ENCODE data around the gene IST1. TPM values are rescaled to one million over a fixed set of nuclear protein-coding genes. Genes with fewer than 3 reads are reported as not detected.
A peak's percentile ranks its signal among the peaks of the same experiment; 100 is the strongest.

IST1 gene
- total RNA-seq = 147 and 157 TPM in 2 replicates

DNA sequence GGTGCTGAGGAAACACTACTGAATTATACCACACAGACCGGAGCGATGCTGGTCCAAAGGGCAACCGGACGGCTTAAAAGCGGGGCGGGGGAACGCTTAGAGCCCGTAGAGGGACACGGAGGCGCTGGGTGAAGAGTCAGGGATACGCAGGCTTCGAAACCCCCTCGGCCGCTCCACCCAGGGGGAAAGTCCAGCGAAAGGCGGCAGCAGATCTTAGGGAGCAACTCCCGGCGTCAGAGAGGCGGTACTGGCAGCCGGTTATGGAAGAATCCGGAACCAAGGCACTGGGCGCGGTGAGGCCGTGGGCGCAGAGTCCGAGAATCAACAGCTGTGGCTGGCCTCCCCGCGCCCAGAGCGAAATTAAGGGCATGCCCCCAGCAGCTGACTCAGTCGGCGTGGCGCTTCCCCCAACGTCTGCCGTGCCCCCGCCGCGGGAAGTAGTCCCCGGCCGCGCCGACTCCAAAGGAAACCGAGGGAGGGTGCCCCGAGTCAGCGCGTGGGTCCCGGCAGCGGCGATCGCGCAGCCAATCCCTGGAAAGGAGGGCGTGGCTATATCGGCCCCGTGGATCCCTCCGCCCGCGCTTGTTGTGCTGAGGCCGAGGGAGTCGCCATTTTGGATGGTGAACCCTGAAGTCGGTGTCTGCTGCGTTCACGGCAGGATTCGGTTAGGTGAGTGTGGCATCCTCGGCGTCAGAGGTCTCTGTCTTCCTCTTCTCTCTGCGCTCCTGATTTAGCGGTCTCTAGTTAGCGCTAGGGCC, at the start of gene IST1:
IST1 (plus strand) TSS at position 611 of the 758 bp plus-strand sequence. CDS start 20,110 bp downstream, outside the sequence.
- DNase-seq (ENCODE audit: low read depth) (peak; percentile 88), FAIRE-seq (no peak)

DNA sequence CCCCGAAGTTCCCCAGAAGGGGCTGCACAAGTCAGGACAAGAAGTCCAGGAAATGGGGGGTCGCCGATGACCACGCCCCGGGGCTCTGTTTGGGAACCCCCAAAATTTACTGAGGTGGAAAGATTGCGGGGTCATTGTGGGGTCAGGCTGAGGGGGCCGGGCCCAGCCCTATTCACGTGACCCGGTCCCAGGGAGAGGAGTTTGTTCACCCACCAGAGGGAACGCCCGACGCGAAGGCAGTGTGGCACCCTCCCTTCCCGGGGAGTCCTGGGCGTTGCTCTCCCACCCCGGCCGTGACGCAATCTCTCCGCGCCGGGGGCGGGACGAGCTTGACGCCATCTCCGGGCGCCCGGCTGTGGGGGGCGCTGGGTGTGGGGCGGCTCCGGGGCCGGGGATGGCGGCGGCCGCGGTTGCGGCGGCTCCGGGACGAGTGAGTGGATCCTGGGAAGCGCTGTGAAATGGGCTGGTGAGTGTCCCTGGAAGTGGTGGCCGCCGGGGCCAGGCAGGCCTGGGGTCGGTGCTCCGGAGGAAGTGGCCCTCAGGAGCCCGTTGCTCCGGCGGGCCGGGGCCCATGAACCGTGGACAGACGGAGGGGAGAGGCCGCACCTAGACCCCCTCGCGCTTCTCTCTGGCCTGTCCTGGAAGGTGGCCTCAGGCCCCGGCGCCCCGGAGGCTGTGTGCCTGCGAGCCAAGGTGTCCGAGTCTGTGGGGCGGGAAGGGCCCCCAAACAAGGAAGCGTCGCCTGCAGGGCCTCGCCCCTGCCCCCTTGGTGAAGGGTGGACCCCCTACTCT, 49.5 kb upstream of the IST1 start, which contains the start of gene ATXN1L:
ATXN1L (plus strand) TSS at position 338 of the 792 bp plus-strand sequence. CDS start 3,765 bp downstream, outside the sequence.
- Histone ChIP-seq H3K27me3 (ENCODE audit: control insufficient read depth, insufficient read depth, low read length) (no peaks in the 10 kb centered on the region), H3K4me3 (ENCODE audit: low read depth, low read length) (peak within 1 kb of the TSS; percentile 99), H3K36me3 (ENCODE audit: control insufficient read depth, insufficient read depth, low read length) (peaks cover 15% of the 10 kb centered on the region)
- DNase-seq (ENCODE audit: low read depth) = peak; percentile 66
- FAIRE-seq = no peak
- TF ChIP-seq, protein P1, sequence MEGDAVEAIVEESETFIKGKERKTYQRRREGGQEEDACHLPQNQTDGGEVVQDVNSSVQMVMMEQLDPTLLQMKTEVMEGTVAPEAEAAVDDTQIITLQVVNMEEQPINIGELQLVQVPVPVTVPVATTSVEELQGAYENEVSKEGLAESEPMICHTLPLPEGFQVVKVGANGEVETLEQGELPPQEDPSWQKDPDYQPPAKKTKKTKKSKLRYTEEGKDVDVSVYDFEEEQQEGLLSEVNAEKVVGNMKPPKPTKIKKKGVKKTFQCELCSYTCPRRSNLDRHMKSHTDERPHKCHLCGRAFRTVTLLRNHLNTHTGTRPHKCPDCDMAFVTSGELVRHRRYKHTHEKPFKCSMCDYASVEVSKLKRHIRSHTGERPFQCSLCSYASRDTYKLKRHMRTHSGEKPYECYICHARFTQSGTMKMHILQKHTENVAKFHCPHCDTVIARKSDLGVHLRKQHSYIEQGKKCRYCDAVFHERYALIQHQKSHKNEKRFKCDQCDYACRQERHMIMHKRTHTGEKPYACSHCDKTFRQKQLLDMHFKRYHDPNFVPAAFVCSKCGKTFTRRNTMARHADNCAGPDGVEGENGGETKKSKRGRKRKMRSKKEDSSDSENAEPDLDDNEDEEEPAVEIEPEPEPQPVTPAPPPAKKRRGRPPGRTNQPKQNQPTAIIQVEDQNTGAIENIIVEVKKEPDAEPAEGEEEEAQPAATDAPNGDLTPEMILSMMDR (IDR thresholded peaks at IDR 0.05; ENCODE audit: insufficient read depth, low read length, severe bottlenecking) = no peak

More for the DNA sequence above, at the start of gene IST1:
- TF ChIP-seq, protein P1 (IDR thresholded peaks at IDR 0.05; ENCODE audit: insufficient read depth, low read length, severe bottlenecking) = no peak
- H3K27me3 ChIP-seq (ENCODE audit: control insufficient read depth, insufficient read depth, low read length) = no peaks in the 10 kb centered on the region
- peak within 1 kb of the TSS; percentile 98 for H3K4me3 ChIP-seq (ENCODE audit: low read depth, low read length)
- H3K36me3 ChIP-seq (ENCODE audit: control insufficient read depth, insufficient read depth, low read length) = no peaks in the 10 kb centered on the region

DNA sequence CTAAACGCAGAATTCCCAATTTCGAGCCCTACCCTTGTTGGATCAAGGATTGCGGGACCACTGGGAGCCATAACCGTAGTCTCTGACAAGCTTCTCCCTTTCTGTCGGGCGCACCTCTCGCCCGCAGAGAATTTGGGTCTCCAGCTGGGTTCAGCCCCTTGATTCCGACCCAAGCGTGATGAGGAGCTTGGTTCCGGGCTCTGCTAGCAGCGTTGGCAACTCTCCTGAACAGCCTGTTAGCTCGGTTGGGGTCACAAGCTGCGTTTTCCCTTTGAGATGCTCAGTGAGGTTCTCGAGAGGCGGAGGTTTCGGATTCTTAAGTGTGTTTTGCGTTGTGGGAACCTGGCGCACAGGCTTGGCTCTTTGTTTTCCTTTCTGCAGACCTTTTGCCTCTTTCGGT, 48.9 kb upstream of the IST1 start:
- peaks cover 19% of the 10 kb centered on the region for H3K36me3 ChIP-seq (ENCODE audit: control insufficient read depth, insufficient read depth, low read length)
- FAIRE-seq (no peak), DNase-seq (ENCODE audit: low read depth) (no peak)
- H3K27me3 ChIP-seq (ENCODE audit: control insufficient read depth, insufficient read depth, low read length) = no peaks in the 10 kb centered on the region
- H3K4me3 ChIP-seq (ENCODE audit: low read depth, low read length) = peak overlapping the region; percentile 99
- TF ChIP-seq, protein P1 (IDR thresholded peaks at IDR 0.05; ENCODE audit: insufficient read depth, low read length, severe bottlenecking) = no peak

DNA sequence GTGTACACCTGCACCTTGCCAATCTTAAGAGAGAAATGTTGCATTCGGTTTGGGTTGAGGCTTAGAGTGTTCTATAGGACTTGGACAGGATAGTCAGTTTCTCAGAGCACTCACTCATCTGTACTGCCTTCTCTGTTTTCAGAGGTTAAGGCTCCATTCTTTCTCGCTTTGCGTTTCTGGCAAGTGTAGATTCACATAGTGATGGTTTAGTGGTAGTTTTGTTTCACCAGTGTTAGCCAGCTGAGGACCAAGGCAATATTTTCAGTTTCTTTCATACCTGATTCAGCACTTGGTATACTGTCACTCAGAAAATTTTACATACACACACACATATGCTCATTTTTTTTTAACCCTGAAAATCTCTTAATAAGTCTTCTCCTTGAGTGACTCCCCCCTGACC, 48.2 kb upstream of the IST1 start:
- DNase-seq (ENCODE audit: low read depth) = no peak
- no peak for FAIRE-seq
- H3K36me3 ChIP-seq (ENCODE audit: control insufficient read depth, insufficient read depth, low read length) = peaks cover 21% of the 10 kb centered on the region
- TF ChIP-seq, protein P1 (IDR thresholded peaks at IDR 0.05; ENCODE audit: insufficient read depth, low read length, severe bottlenecking) = no peak
- H3K4me3 ChIP-seq (ENCODE audit: low read depth, low read length) = peak overlapping the region; percentile 99
- no peaks in the 10 kb centered on the region for H3K27me3 ChIP-seq (ENCODE audit: control insufficient read depth, insufficient read depth, low read length)

DNA sequence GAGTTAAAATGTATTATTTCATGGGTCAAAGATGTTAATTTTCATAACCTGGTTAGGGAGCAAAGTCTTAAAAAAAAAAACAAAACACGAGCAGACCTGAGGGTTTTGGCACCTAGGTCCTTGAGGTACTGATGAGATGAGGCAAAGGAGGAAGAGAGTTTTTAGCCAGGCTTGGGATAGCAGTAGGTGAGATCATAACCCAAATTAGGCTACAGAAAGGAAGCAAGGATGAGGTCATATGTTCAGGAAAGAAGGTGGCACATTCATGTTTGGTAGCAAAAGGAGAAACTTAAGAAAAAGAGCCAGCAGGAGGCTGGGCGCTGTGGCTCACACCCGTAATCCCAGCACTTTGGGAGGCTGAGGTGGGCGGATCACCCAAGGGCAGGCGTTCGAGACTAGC, 46.7 kb upstream of the IST1 start:
- TF ChIP-seq, protein P1 (IDR thresholded peaks at IDR 0.05; ENCODE audit: insufficient read depth, low read length, severe bottlenecking) = no peak
- H3K4me3 ChIP-seq (ENCODE audit: low read depth, low read length) = no peak overlapping the region
- no peak for FAIRE-seq
- no peaks in the 10 kb centered on the region for H3K27me3 ChIP-seq (ENCODE audit: control insufficient read depth, insufficient read depth, low read length)
- peaks cover 21% of the 10 kb centered on the region for H3K36me3 ChIP-seq (ENCODE audit: control insufficient read depth, insufficient read depth, low read length)
- DNase-seq (ENCODE audit: low read depth) = no peak

Measured in bronchial epithelial cell (primary cell).